ENCODE results near the gene AP2B1.

Gene AP2B1

GRCh38 chr17:35666070-35666469 is 78.9 kb downstream of the AP2B1 start:
- Histone ChIP-seq H3K9me3 (ENCODE audit: control insufficient read depth, insufficient read depth, low read depth, low read length) (no peaks in the 10 kb centered on the region), H3K4me3 (ENCODE audit: low read depth, low read length) (no peak overlapping the region), H3K4me1 (ENCODE audit: control insufficient read depth, insufficient read depth, low read length) (no peaks in the 10 kb centered on the region), H3K36me3 (ENCODE audit: control insufficient read depth in 2 of 2, insufficient read depth in 1 of 2, low read length in 2 of 2) (peaks cover 12 to 78% of the 10 kb centered on the region in 2 experiments), H3K27ac (ENCODE audit: extremely low read depth, low read depth, low read length) (no peak overlapping the region)
- CTCF ChIA-PET = interaction anchor here (0.6 to 0.9 kb wide), 2 partner anchors 76 to 98 kb away, joined by 3 to 6 read pairs; no protein-coding TSS in a partner anchor
- POLR2A ChIA-PET = no interaction called here
- TF ChIP-seq ZSCAN23 (tag by site-specific recombination; IDR thresholded peaks at IDR 0.05) (no peak), ZNF184 (tag by site-specific recombination; IDR thresholded peaks at IDR 0.05) (no peak), ZBTB10 (tag by site-specific recombination; IDR thresholded peaks at IDR 0.05) (no peak), ZNF335 (tag by site-specific recombination; conservative IDR thresholded peaks at IDR 0.05) (no peak), ZNF366 (tag by site-specific recombination; conservative IDR thresholded peaks at IDR 0.05) (no peak), SCRT2 (tag by site-specific recombination; IDR thresholded peaks at IDR 0.05) (no peak), GFI1B (tag by site-specific recombination; IDR thresholded peaks at IDR 0.05) (no peak), ZNF785 (tag by site-specific recombination; IDR thresholded peaks at IDR 0.05) (no peak), MYNN (tag by site-specific recombination; IDR thresholded peaks at IDR 0.05; ENCODE audit: borderline replicate concordance) (no peak), PATZ1 (tag by site-specific recombination; IDR thresholded peaks at IDR 0.05) (no peak), INSM2 (tag by site-specific recombination; IDR thresholded peaks at IDR 0.05) (no peak), ZNF311 (tag by site-specific recombination; IDR thresholded peaks at IDR 0.05; ENCODE audit: borderline replicate concordance) (no peak), ZNF248 (tag by site-specific recombination; IDR thresholded peaks at IDR 0.05) (no peak), OVOL3 (tag by site-specific recombination; IDR thresholded peaks at IDR 0.05) (no peak), SCRT1 (tag by site-specific recombination; IDR thresholded peaks at IDR 0.05; ENCODE audit: borderline replicate concordance) (no peak), HIC1 (tag by site-specific recombination; IDR thresholded peaks at IDR 0.05) (no peak), ZNF621 (tag by site-specific recombination; IDR thresholded peaks at IDR 0.05) (no peak), CTCF (tag by site-specific recombination; IDR thresholded peaks at IDR 0.05) (no peak)
